Activated naive CD4-positive, alpha-beta T cell treated with anti-CD3 and anti-CD28 coated beads, Interleukin-2, amount 50 U/mL, for 24 hours (primary cell): ENCODE measurements around the gene CORT.

Experiments
- H3K27ac Mint-ChIP-seq: one replicate; pipeline ENCODE4 v1.8.0; 2021; ENCODE audit warnings: mild to moderate bottlenecking, mixed read lengths
- H3K27me3 Mint-ChIP-seq: one replicate; pipeline ENCODE4 v1.8.0; 2021; ENCODE audit warnings: mixed read lengths
- H3K36me3 Mint-ChIP-seq: one replicate; pipeline ENCODE4 v1.8.0; 2021; ENCODE audit warnings: mixed read lengths
- H3K4me1 Mint-ChIP-seq: one replicate; pipeline ENCODE4 v1.8.0; 2021; ENCODE audit warnings: mixed read lengths
- H3K4me3 Mint-ChIP-seq: one replicate; pipeline ENCODE4 v1.8.0; 2021; ENCODE audit warnings: mild to moderate bottlenecking, mixed read lengths
- H3K9me3 Mint-ChIP-seq: one replicate; pipeline ENCODE4 v1.8.0; 2021; ENCODE audit warnings: mixed read lengths

Gene CORT

DNA sequence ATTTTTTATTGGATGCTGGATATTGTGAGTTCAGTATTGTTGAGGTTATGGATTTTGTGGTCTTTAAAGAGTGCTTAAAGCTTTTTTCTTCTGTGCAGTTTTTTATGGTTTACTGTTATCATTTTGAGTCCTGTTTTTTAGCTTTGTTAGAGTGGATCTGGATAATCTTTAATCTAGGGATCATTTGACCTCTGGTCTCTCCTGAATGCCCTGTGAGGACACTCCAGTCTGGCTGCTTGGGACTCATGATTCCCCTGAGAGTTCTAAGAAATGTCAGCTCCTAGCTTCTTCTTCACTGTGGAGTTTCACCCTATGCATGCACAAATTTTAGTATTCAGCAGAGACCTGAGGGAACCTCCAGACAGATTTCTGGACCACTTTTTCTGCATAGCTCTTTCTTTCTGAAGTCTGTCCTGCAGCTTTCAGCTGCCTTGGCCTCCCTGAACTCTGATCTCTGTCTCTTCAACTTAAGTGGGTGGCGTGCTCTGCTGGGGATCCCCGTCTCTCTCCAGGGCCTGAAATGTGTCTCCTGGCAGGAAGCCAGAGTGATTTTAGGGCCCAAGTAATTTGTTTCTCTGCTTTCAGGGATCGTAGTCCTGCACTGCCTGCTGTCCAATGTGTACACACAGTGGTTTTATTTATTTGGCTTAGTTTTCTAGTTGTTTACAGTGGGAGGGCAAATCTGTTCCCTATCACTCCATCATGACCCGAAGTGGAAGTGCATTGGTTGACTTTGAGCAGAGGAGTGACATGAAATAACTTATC is 39.6 kb downstream of the CORT start:
- no peaks in the 10 kb centered on the region for H3K9me3 Mint-ChIP-seq
- H3K4me1 Mint-ChIP-seq: peaks cover 21% of the 10 kb centered on the region
- no peak overlapping the region for H3K27ac Mint-ChIP-seq

GRCh38 chr1:10490286-10490970 is 40.6 kb downstream of the CORT start:
- Mint-ChIP-seq H3K36me3 (peaks cover 7% of the 10 kb centered on the region), H3K27me3 (no peaks in the 10 kb centered on the region), H3K4me1 (peaks cover 25% of the 10 kb centered on the region), H3K9me3 (no peaks in the 10 kb centered on the region), H3K4me3 (no peak overlapping the region), H3K27ac (no peak overlapping the region)

More for the DNA sequence above, 39.6 kb downstream of the CORT start:
- Mint-ChIP-seq H3K4me3 (no peak overlapping the region), H3K36me3 (peaks cover 10% of the 10 kb centered on the region), H3K27me3 (no peaks in the 10 kb centered on the region)

DNA sequence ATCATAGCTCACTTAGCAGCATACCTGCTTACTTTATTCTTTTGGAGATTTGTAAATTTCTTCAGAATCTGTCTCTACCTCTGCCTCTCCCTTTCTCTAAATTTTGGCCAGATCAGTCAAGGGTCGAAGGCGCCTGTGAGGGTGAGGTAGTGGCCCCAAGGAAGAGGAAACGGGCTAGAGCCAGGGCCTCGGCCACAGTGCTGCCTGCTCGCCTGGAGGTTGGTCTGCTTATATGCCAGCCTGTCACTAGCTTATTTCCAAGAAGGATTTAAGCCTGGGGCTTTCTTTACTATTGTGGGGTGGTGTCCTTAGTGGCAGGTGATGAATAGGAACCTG is 44.6 kb downstream of the CORT start:
- Mint-ChIP-seq H3K9me3 (no peaks in the 10 kb centered on the region), H3K27ac (no peak overlapping the region), H3K36me3 (no peaks in the 10 kb centered on the region), H3K4me1 (peaks cover 52% of the 10 kb centered on the region), H3K4me3 (no peak overlapping the region), H3K27me3 (no peaks in the 10 kb centered on the region)

- H3K27ac Mint-ChIP-seq: peak overlapping the region; percentile 94
- no peaks in the 10 kb centered on the region for H3K27me3 Mint-ChIP-seq
- H3K9me3 Mint-ChIP-seq: no peaks in the 10 kb centered on the region
- H3K4me3 Mint-ChIP-seq: peak overlapping the region; percentile 88
- no peaks in the 10 kb centered on the region for H3K36me3 Mint-ChIP-seq
- peaks cover 50% of the 10 kb centered on the region for H3K4me1 Mint-ChIP-seq
Measured at GRCh38 chr1:10494754-10495474, 45.1 kb downstream of the CORT start.

DNA sequence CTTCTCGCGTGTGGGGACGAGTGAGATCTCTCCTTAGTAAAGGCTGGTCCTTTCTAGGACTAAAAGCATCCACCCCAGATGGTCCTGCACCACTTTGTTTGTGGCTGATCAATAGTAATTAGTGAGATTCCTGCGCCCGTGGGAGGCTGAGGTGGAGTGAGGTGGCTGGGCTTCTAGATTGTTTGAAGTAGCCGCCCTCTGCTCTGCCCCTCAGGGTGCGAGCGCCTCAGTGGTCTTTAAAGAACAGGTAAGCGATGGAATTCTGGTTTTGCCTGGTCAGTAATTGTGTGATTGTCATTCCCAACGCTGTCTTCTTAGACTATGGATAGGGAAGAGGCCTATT is 45.6 kb downstream of the CORT start:
- H3K27ac Mint-ChIP-seq: peak overlapping the region; percentile 94
- H3K4me1 Mint-ChIP-seq: peaks cover 48% of the 10 kb centered on the region

GRCh38 chr1:10495952-10496351 is 46.1 kb downstream of the CORT start:
- H3K36me3 Mint-ChIP-seq: no peaks in the 10 kb centered on the region
- H3K27ac Mint-ChIP-seq: peak overlapping the region; percentile 92
- no peaks in the 10 kb centered on the region for H3K9me3 Mint-ChIP-seq
- peak overlapping the region; percentile 88 for H3K4me3 Mint-ChIP-seq
- peaks cover 48% of the 10 kb centered on the region for H3K4me1 Mint-ChIP-seq
- no peaks in the 10 kb centered on the region for H3K27me3 Mint-ChIP-seq

More for the DNA sequence above, 45.6 kb downstream of the CORT start:
- H3K36me3 Mint-ChIP-seq: no peaks in the 10 kb centered on the region
- peak overlapping the region; percentile 88 for H3K4me3 Mint-ChIP-seq
- no peaks in the 10 kb centered on the region for H3K27me3 Mint-ChIP-seq
- no peaks in the 10 kb centered on the region for H3K9me3 Mint-ChIP-seq

DNA sequence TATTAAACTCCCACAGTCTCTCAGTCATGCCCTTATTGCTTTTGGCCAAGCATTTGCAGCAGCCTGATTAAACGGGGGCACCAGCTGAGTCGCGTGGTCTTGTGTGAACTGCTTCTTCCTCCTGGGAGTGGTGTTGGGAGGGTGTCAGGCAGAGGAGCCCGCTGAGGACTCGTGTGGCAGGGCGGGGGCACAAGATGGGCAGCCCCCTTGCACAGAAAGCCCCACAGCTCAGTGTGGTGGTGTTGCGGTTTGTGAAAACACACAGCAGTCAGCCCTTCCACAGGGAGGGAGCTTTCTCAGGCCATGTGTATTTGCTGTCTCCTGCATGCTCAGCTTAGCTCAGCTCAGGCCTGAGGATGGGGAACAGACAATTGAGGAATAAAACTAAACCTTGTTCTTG is 47.3 kb downstream of the CORT start:
- no peak overlapping the region for H3K4me3 Mint-ChIP-seq
- H3K27me3 Mint-ChIP-seq: no peaks in the 10 kb centered on the region
- H3K27ac Mint-ChIP-seq: no peak overlapping the region
- H3K9me3 Mint-ChIP-seq: no peaks in the 10 kb centered on the region
- peaks cover 52% of the 10 kb centered on the region for H3K4me1 Mint-ChIP-seq
- no peaks in the 10 kb centered on the region for H3K36me3 Mint-ChIP-seq

DNA sequence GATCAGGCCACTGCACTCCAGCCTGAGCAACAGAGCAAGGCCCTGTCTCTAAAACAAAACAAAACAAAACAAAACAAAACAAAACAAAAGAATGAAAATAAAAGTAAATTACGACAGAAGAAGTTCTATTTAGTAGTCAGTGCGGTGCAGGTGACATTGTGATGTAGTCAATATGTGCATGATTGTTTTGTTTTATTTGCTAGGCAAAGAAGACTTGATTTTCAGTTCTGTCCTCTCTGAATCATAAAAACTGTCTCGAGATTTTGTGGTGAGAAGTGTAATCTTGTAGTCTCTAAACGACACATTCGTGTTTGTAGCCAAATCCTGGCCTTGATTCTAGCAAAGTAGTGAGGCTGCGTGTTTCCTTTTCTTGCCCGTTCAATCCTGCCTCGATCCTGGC is 48.4 kb downstream of the CORT start:
- Mint-ChIP-seq H3K4me3 (peak overlapping the region; percentile 30), H3K27ac (no peak overlapping the region), H3K9me3 (no peaks in the 10 kb centered on the region), H3K36me3 (no peaks in the 10 kb centered on the region), H3K4me1 (peaks cover 56% of the 10 kb centered on the region), H3K27me3 (no peaks in the 10 kb centered on the region)
